GM13977 (cell line): ENCODE measurements around the gene EFCAB11.

Source experiments
- DNase-seq: peaks from one replicate; pipeline ENCODE4 v3.0.0; 2012; ENCODE audit warnings: low spot score
- CTCF ChIP-seq: IDR thresholded peaks from 2 replicates; pipeline ENCODE4 v1.5.1; 2012; ENCODE audit warnings: mild to moderate bottlenecking, control low read depth; ENCODE audit not compliant: insufficient read depth; ENCODE audit errors: extremely low read depth, missing control alignments
- in situ Hi-C: fragments of 300-500 bp; cut with MboI; formaldehyde crosslinking; loops from one replicate; pipeline ENCODE4 v1.12.0; 2022; ENCODE audit warnings: low sequenced_read_pairs, low pct_unique_long_range_greater_than_20kb, mixed read lengths, inconsistent platforms; ENCODE audit not compliant: unreplicated experiment

The EFCAB11 gene

GRCh38 chr14:89826596-89826995 is 127.9 kb downstream of the EFCAB11 start:
- no peak for DNase-seq
- in situ Hi-C loops, result no loop called here
- TF ChIP-seq CTCF, result no peak

GRCh38 chr14:89823743-89824142 is 130.8 kb downstream of the EFCAB11 start:
- TF ChIP-seq CTCF, result no peak
- no peak for DNase-seq
- in situ Hi-C loops, result no loop called here

GRCh38 chr14:89814126-89814525 is 140.4 kb downstream of the EFCAB11 start:
- no peak for DNase-seq
- in situ Hi-C loops, result no loop called here
- TF ChIP-seq CTCF, result no peak

- in situ Hi-C loops, result no loop called here
- no peak for TF ChIP-seq CTCF
- DNase-seq, result no peak
Measured at GRCh38 chr14:89813617-89814031, 140.9 kb downstream of the EFCAB11 start.

- in situ Hi-C loops, result no loop called here
Measured at GRCh38 chr14:89811954-89812575, 142.5 kb downstream of the EFCAB11 start.

GRCh38 chr14:89810101-89810500 is 144.4 kb downstream of the EFCAB11 start:
- no peak for TF ChIP-seq CTCF
- no peak for DNase-seq
- in situ Hi-C loops, result no loop called here

More at GRCh38 chr14:89811954-89812575, 142.5 kb downstream of the EFCAB11 start:
- DNase-seq, result no peak
- TF ChIP-seq CTCF, result no peak
